ENCODE results near the gene HDAC5.
"Not testable (repeated sequence)": the region's sequence is repeated elsewhere in the genome, so short reads cannot be mapped to it uniquely, and the experiment has no call there.

HDAC5 gene

GRCh38 chr17:44108440-44109311, 14.8 kb downstream of the HDAC5 start:
- no peak for TF ChIP-seq CTCF (IDR thresholded peaks at IDR 0.05; ENCODE audit: extremely low read depth, missing control alignments)
- DNase-seq (ENCODE audit: low spot score), result no peak

GRCh38 chr17:44106801-44107200, 16.6 kb downstream of the HDAC5 start:
- DNase-seq (ENCODE audit: low spot score), result no peak
- TF ChIP-seq CTCF (IDR thresholded peaks at IDR 0.05; ENCODE audit: extremely low read depth, missing control alignments), result no peak

GRCh38 chr17:44105941-44106340, 17.5 kb downstream of the HDAC5 start:
- DNase-seq (ENCODE audit: low spot score), result no peak
- TF ChIP-seq CTCF (IDR thresholded peaks at IDR 0.05; ENCODE audit: extremely low read depth, missing control alignments), result no peak

- no peak for DNase-seq (ENCODE audit: low spot score)
- no peak for TF ChIP-seq CTCF (IDR thresholded peaks at IDR 0.05; ENCODE audit: extremely low read depth, missing control alignments)
These were observed 18.0 kb downstream of the HDAC5 start for GRCh38 chr17:44105483-44105882.

GRCh38 chr17:44102849-44103622, 20.4 kb downstream of the HDAC5 start:
- no peak for TF ChIP-seq CTCF (IDR thresholded peaks at IDR 0.05; ENCODE audit: extremely low read depth, missing control alignments)
- no peak for DNase-seq (ENCODE audit: low spot score)

GRCh38 chr17:44101858-44102257, 21.6 kb downstream of the HDAC5 start:
- DNase-seq (ENCODE audit: low spot score), result not testable (repeated sequence)

- TF ChIP-seq CTCF (IDR thresholded peaks at IDR 0.05; ENCODE audit: extremely low read depth, missing control alignments), result no peak
- no peak for DNase-seq (ENCODE audit: low spot score)
These were observed 26.1 kb downstream of the HDAC5 start for GRCh38 chr17:44097110-44097958.
